Measurements from ENCODE around the gene RTN1. TPM values are rescaled to one million over a fixed set of nuclear protein-coding genes. Genes with fewer than 3 reads are reported as not detected.

The RTN1 gene
- total and polyA plus RNA-seq, 12 donors: 0.40 to 5.5 (median 0.91) TPM

DNA sequence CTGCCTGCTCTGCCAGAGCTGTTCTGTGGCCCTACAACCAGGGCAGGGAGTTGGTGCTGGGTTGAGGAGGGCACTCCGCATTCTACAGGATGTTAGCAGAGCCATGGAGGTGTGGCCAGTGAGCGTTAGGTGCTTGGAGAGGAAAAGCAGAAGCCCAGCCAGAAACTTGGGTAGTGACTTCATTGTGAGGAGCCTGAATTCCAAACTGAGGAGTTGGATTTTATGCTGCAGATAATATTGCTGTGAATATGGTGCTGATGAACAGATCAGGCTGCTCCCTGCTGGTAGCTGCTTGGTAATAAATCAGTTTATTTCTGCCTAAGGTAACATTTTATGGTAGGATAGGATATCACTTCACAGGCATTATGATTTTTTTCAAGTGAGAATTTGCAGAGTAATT, 286.8 kb downstream of the RTN1 start:
- TF ChIP-seq, protein P1, sequence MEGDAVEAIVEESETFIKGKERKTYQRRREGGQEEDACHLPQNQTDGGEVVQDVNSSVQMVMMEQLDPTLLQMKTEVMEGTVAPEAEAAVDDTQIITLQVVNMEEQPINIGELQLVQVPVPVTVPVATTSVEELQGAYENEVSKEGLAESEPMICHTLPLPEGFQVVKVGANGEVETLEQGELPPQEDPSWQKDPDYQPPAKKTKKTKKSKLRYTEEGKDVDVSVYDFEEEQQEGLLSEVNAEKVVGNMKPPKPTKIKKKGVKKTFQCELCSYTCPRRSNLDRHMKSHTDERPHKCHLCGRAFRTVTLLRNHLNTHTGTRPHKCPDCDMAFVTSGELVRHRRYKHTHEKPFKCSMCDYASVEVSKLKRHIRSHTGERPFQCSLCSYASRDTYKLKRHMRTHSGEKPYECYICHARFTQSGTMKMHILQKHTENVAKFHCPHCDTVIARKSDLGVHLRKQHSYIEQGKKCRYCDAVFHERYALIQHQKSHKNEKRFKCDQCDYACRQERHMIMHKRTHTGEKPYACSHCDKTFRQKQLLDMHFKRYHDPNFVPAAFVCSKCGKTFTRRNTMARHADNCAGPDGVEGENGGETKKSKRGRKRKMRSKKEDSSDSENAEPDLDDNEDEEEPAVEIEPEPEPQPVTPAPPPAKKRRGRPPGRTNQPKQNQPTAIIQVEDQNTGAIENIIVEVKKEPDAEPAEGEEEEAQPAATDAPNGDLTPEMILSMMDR (IDR thresholded peaks at IDR 0.05): no peak
- H3K27me3 ChIP-seq: peaks cover 0 to 18% (median 0%) of the 10 kb centered on the region in 7 donors
- H3K36me3 ChIP-seq: no peaks in the 10 kb centered on the region
- peak in 1 of 8 donors; percentile 46 for ATAC-seq
- no peak for DNase-seq
- peaks cover 0 to 9% (median 0%) of the 10 kb centered on the region in 9 donors for H3K4me1 ChIP-seq
- H3K9me3 ChIP-seq: no peaks in the 10 kb centered on the region
- H3K27ac ChIP-seq: no peak overlapping the region
- H3K4me3 ChIP-seq: no peak overlapping the region
- WGBS, 2 donors: 13 to 20% methylated on average over 2 of the region's 2 CpGs
- intact Hi-C loops (cut with DNase I): no loop called here

DNA sequence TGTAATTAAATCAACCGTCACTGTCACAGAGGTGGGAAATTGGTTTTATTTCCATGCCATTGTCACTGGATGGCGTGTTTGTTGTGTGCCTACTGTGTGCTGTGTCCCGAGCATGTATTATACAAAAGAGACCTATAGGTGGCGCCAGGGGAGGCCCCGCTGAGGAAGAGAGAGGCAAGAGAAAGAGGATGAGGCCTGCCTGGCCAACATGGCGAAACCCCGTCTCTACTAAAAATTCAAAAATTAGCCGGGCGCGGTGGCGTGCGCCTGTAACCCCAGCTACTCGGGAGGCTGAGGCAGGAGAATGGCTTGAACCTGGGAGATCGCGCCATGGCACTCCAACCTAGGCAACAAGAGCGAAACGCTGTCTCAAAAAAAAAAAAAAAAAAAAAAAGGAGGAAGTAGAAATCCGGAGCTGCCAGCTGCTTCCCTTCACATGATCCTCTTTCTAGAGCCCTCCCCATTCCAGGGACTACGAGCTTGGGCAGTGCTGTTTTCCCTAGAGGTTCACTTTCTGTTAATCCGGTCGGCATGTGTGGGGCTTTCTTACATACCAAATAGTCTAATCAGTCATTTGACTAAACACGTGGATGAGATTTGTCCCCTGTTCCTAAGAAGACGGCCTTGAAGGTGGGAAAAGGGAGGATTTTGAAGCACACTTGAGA, 287.6 kb downstream of the RTN1 start:
- no peak overlapping the region for H3K27ac ChIP-seq
- whole genome bisulfite sequencing, 2 donors: 80 to 84% methylated on average over 23 of the region's 23 CpGs
- peaks cover 0 to 26% (median 5%) of the 10 kb centered on the region in 7 donors for H3K27me3 ChIP-seq
- peak in 4 of 8 donors; percentile 41 to 84 (median 51) for ATAC-seq
- no peaks in the 10 kb centered on the region for H3K36me3 ChIP-seq
- peak overlapping the region in 1 of 10 donors; percentile 8 for H3K4me3 ChIP-seq
- H3K9me3 ChIP-seq: no peaks in the 10 kb centered on the region
- TF ChIP-seq, protein P1 (IDR thresholded peaks at IDR 0.05): peak in 1 of 9 donors; percentile 10
- peaks cover 0 to 9% (median 0%) of the 10 kb centered on the region in 9 donors for H3K4me1 ChIP-seq
- intact Hi-C loops (cut with DNase I): no loop called here
- no peak for DNase-seq

DNA sequence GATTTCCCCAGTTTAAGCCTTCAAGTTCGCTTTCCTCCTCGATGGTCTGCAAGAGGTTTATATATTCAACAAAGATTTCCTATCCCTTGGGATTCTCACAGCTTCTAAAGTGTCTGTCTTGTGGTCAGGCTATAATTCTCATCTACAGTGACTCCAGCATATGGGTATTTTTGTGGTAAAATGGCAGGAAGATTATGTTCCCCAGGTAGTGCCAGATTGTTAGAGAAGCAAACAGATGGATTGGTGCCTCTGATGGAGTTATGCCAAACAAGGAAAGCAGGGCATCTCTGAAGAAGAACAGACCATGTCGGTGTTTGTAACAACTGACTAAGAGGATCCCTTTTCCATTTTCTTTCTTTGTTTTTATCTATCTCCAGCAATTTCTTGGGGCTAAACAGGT, 288.4 kb downstream of the RTN1 start:
- Histone ChIP-seq H3K36me3 (no peaks in the 10 kb centered on the region), H3K4me3 (no peak overlapping the region), H3K27ac (no peak overlapping the region), H3K9me3 (no peaks in the 10 kb centered on the region), H3K4me1 (peaks cover 0 to 9% (median 0%) of the 10 kb centered on the region in 9 donors), H3K27me3 (peaks cover 0 to 34% (median 9%) of the 10 kb centered on the region in 7 donors)
- ATAC-seq (no peak), DNase-seq (no peak)
- intact Hi-C loops (cut with DNase I): no loop called here
- 79 to 89% methylated on average over 3 of the region's 3 CpGs for WGBS, 2 donors
- TF ChIP-seq, protein P1 (IDR thresholded peaks at IDR 0.05): no peak

DNA sequence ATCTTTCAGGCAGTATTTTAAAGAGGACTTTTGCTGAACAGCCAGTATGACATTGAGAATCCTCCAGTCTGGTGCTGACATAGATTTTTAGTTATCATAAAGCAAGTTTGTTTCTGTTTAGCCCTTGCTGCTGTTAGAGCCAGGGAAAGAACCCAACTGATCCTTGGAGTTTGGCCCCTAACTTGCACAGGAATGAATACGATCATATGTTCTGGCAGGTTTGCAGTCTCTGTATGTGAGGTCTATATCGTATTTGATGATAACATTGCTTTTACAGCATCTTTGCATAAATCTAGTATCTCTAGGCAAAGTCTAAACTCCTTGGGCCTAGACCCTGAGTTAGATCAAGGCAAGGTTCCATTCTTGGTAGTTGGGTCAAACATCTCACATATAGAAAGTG, 289.7 kb downstream of the RTN1 start:
- H3K36me3 ChIP-seq: no peaks in the 10 kb centered on the region
- TF ChIP-seq, protein P1 (IDR thresholded peaks at IDR 0.05): no peak
- 79% methylated on average over 2 of the region's 2 CpGs for WGBS, 2 donors
- H3K27me3 ChIP-seq: peaks cover 0 to 45% (median 18%) of the 10 kb centered on the region in 7 donors
- no peak overlapping the region for H3K27ac ChIP-seq
- ATAC-seq: no peak
- peaks cover 0 to 16% (median 5%) of the 10 kb centered on the region in 9 donors for H3K4me1 ChIP-seq
- DNase-seq: no peak
- no peaks in the 10 kb centered on the region for H3K9me3 ChIP-seq
- H3K4me3 ChIP-seq: no peak overlapping the region
- intact Hi-C loops (cut with DNase I): no loop called here
